Mucosa of descending colon (tissue), 3 donors: ENCODE results near the gene ITGB6. TPM values are rescaled to one million over a fixed set of nuclear protein-coding genes. Genes with fewer than 3 reads are reported as not detected.

ENCODE experiments used
- ATAC-seq: fragments of 200-7000 bp; cut with Tn5 transposase; one replicate; pipeline ENCODE4 v1.9.1; 2020; ENCODE audit warnings: mild to moderate bottlenecking, moderate library complexity
- DNase-seq, 3 donors: peaks; one replicate each; pipeline ENCODE4 v3.0.0-alpha.2; 2020
- H3K36me3 ChIP-seq: fragments of 200-600 bp; one replicate; pipeline ENCODE4 v1.8.0; 2021; ENCODE audit warnings: low read depth, mild to moderate bottlenecking
- H3K4me1 ChIP-seq: fragments of 200-600 bp; one replicate; pipeline ENCODE4 v1.8.0; 2021; ENCODE audit warnings: low read depth, mild to moderate bottlenecking
- H3K4me3 ChIP-seq: fragments of 200-600 bp; one replicate; pipeline ENCODE4 v1.8.0; 2021; ENCODE audit warnings: mild to moderate bottlenecking
- H3K9me3 ChIP-seq: fragments of 200-600 bp; one replicate; pipeline ENCODE4 v1.8.0; 2021; ENCODE audit warnings: mild to moderate bottlenecking
- intact Hi-C, 2 donors: fragments of 100-400 bp; cut with DNase I in 1 of 2; cut with micrococcal nuclease in 1 of 2; formaldehyde crosslinking; loops; one replicate each; pipeline versions ENCODE4 v1.11.0 to v1.11.1; 2022; cut with DNase I, micrococcal nuclease
- total RNA-seq, 3 donors: library from RNA; stranded (reverse); fragmentation: NEBNext Ultra II Directional in 2 of 3; extraction: Animal tissue kit (Norgen Biotek cat#: 25700) in 2 of 3; gene quantifications; one replicate each; pipeline versions ENCODE4 v1.2.1 to v1.2.4, GENCODE V29; 2021 to 2023
- TF ChIP-seq, protein P1 (sequence below): fragments of 200-600 bp; IDR thresholded peaks from one replicate; pipeline ENCODE4 v1.8.0; 2022; ENCODE audit warnings: antibody characterized with exemption, mild to moderate bottlenecking
- donor health status: DM: no; HTN: no; CAD: no; lungs with moderate emphysema.
- donor health status: DM: no; HTN: no; CAD: no.
- donor health status: DM: no; HTN: yes; CAD: no.

Gene ITGB6
- total RNA-seq, 3 donors from 2014 or later = 9.0 to 35.7 (median 16.2) TPM

DNA sequence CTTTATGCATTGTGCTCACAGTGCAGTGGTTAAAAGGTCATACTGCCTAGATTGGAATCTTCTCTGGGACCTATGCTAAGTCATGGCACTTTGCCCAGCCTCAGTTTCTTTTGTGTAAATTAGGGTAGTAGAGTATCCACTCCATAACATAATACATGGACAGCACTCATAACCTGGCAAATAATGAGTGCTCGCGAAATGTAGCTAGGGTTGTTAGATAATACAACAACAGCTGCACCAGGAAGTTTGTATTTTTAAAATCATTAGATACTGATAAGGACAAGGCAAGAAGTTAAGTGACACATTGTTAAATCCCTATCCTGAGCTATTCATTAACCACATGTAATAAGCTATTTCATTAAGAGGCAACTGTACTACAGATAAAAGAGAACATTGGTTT, 123.8 kb downstream of the ITGB6 start:
- no peak overlapping the region for H3K4me3 ChIP-seq
- TF ChIP-seq, protein P1, sequence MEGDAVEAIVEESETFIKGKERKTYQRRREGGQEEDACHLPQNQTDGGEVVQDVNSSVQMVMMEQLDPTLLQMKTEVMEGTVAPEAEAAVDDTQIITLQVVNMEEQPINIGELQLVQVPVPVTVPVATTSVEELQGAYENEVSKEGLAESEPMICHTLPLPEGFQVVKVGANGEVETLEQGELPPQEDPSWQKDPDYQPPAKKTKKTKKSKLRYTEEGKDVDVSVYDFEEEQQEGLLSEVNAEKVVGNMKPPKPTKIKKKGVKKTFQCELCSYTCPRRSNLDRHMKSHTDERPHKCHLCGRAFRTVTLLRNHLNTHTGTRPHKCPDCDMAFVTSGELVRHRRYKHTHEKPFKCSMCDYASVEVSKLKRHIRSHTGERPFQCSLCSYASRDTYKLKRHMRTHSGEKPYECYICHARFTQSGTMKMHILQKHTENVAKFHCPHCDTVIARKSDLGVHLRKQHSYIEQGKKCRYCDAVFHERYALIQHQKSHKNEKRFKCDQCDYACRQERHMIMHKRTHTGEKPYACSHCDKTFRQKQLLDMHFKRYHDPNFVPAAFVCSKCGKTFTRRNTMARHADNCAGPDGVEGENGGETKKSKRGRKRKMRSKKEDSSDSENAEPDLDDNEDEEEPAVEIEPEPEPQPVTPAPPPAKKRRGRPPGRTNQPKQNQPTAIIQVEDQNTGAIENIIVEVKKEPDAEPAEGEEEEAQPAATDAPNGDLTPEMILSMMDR = no peak
- H3K4me1 ChIP-seq = peaks cover 24% of the 10 kb centered on the region
- intact Hi-C loops = no loop called here
- H3K36me3 ChIP-seq = no peaks in the 10 kb centered on the region
- peaks cover 3% of the 10 kb centered on the region for H3K9me3 ChIP-seq
- ATAC-seq (peak; percentile 35), DNase-seq (peak in 1 of 3 donors; percentile 47)

DNA sequence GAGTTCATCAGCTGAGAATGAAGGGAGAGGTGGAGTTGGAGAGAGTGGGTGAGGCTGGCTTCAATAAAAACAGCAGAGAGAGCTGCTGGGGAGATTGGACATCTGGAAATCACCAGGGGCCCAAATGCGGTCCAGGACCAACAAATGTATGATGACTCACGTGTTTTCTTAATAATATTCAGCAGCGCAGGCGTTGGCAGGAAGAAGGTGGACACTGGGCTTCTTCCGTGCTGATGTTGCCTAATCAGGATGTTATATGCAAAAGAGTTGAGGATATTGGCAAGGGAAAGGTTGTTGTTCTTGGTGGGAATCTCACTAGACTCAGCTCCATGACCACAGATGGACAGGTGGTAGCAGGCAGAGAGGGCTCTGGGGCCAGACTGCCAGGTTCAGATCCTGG, 124.9 kb downstream of the ITGB6 start:
- H3K4me1 ChIP-seq = peaks cover 24% of the 10 kb centered on the region
- DNase-seq = peak in 1 of 3 donors; percentile 20

DNA sequence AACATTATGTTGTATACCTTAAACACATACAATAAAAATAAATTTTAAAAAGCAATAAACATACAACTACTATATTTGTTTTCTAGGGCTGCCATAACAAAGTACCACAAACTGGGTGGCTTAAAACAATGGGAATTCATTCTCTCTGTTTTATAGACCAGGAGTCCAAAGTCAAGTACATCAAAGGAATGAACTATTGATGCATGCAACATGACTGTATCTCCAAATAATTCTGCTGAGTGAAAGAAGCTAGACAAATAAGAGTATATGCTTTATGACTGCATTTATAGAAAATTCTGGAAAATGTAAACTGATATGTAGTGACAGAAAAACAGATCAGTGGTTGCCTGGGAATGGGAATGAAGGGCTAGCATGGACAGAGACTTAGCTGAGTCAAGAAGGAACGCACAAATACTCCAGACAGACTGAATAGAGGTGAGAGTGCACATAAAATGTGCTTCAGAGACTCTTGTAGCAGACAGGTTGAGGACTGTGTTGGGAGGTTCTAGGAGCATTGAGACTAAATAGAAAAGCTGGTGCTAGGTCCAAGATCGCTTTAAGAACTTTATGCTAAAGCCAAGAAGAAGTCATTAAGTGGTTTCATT, 126.7 kb downstream of the ITGB6 start:
- peaks cover 15% of the 10 kb centered on the region for H3K4me1 ChIP-seq
- TF ChIP-seq, protein P1 = no peak
- H3K9me3 ChIP-seq = no peaks in the 10 kb centered on the region
- ATAC-seq = peak; percentile 64
- H3K36me3 ChIP-seq = no peaks in the 10 kb centered on the region
- DNase-seq = no peak
- no peak overlapping the region for H3K4me3 ChIP-seq
- intact Hi-C loops = no loop called here

More for the DNA sequence above, 124.9 kb downstream of the ITGB6 start:
- ATAC-seq = peak; percentile 61
- no peaks in the 10 kb centered on the region for H3K36me3 ChIP-seq
- H3K9me3 ChIP-seq = no peaks in the 10 kb centered on the region
- intact Hi-C loops = no loop called here
- TF ChIP-seq, protein P1 = no peak
- H3K4me3 ChIP-seq = no peak overlapping the region

DNA sequence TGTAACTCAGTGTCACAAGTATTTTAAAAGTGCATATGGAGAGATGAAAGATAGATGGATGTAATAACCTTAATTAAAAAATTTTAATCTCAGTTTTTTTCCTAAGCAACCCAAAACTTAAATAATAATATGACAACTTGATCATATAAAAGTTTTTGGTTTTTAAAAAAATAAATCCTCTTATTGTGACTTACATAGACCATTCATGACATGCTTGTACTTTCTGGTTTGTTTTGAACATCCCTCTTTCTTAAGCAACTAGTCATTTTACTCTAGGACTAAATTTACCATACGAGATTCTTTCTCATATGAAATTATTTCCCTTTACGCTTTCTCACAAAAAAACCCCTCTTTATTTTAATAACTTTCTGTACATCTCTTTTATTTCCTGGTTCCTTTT, 131.2 kb downstream of the ITGB6 start:
- Histone ChIP-seq H3K4me1 (no peaks in the 10 kb centered on the region), H3K36me3 (no peaks in the 10 kb centered on the region), H3K9me3 (no peaks in the 10 kb centered on the region), H3K4me3 (no peak overlapping the region)
- TF ChIP-seq, protein P1 = no peak
- intact Hi-C loops = no loop called here
- ATAC-seq = no peak
- no peak for DNase-seq

DNA sequence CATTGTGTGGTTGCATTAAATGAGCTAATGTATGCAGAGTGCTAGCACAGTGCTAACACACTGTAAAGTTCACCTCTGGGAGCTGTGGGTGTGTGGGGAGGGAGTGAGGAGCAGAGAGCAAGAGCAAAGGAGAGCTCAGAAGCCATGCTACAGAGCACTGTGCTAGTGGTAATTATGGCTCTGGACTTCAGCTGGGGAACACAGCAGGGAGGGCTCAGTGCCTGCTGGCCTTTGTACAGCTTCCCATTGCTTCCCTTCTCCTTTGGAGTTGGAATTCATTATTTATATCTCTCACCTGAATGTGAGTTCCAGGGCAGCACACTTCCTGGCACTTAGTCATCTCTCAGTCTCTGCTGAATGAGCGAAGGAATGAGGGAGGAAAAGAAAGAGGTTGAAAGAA, 135.2 kb downstream of the ITGB6 start:
- no peak for DNase-seq
- peak; percentile 6 for ATAC-seq
- peaks cover 14% of the 10 kb centered on the region for H3K4me1 ChIP-seq
- intact Hi-C loops = no loop called here
- H3K4me3 ChIP-seq = no peak overlapping the region
- H3K9me3 ChIP-seq = no peaks in the 10 kb centered on the region
- H3K36me3 ChIP-seq = no peaks in the 10 kb centered on the region
- TF ChIP-seq, protein P1 = no peak
